ENCODE measurements around the gene LPO.

Gene LPO

DNA sequence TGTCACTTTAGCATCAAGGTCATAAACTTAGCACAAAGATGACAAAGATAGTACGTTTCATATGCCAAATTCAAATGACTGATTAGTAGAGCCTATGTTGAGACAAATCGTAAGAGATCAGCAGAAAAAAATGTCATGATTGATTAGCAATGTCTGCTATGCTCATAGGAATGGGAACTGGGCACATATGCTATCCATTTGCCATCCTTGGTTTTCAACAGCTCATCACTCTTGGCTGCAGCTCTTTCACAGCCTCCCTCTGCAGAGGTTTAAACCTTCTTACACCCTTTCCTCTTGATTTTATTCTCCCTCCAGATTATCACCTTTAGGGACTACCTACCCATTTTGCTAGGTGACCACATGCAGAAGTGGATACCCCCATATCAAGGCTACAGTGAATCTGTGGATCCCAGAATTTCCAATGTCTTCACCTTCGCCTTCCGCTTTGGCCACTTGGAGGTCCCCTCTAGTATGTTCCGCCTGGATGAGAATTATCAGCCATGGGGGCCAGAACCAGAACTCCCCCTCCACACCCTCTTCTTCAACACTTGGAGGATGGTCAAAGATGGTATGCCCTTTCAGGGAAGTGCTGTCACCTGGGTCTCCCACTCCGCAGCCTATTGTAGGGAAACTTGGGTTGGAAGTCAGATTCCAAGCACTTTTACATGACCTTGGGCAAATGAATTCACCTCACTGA is 26.2 kb downstream of the LPO start:
- TF ChIP-seq REST (IDR thresholded peaks at IDR 0.05; ENCODE audit: insufficient read depth in 1 of 2, low read depth in 2 of 2, low read length in 2 of 2) (no peak), TAF1 (IDR thresholded peaks at IDR 0.05; ENCODE audit: borderline replicate concordance, insufficient read depth, low read length) (no peak), FOXP2 (optimal IDR thresholded peaks at IDR 0.05; ENCODE audit: borderline replicate concordance, extremely low read depth, extremely low read length, insufficient read depth) (no peak), POLR2AphosphoS5 (IDR thresholded peaks at IDR 0.05; ENCODE audit: low read depth, low read length) (no peak), SIN3A (IDR thresholded peaks at IDR 0.05; ENCODE audit: borderline replicate concordance, insufficient read depth, low read length) (no peak)

DNA sequence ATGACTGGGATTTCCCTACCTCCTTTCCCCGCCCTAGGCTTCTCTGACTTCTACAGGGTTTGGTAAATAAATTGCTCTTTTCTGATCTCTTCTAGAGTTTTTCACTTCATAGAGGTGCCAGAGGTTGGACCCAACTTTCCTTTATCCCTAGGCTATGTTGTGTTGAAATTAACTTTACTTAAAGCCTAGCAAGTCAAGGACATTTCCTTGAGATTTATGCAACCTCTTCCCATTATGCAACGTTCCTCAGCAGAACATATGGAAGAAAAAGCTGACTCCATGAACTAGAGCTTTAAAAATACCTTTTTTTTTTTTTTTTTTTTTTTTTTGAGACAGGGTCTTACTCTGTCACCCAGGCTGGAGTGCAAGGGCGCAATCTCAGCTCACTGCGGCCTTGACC is 26.9 kb downstream of the LPO start:
- TF ChIP-seq SIN3A (IDR thresholded peaks at IDR 0.05; ENCODE audit: borderline replicate concordance, insufficient read depth, low read length) (no peak), TAF1 (IDR thresholded peaks at IDR 0.05; ENCODE audit: borderline replicate concordance, insufficient read depth, low read length) (no peak), FOXP2 (optimal IDR thresholded peaks at IDR 0.05; ENCODE audit: borderline replicate concordance, extremely low read depth, extremely low read length, insufficient read depth) (no peak), POLR2AphosphoS5 (IDR thresholded peaks at IDR 0.05; ENCODE audit: low read depth, low read length) (no peak)

GRCh38 chr17:58265902-58266875 is 27.8 kb downstream of the LPO start:
- TF ChIP-seq REST (IDR thresholded peaks at IDR 0.05; ENCODE audit: insufficient read depth in 1 of 2, low read depth in 2 of 2, low read length in 2 of 2), result no peak
- TF ChIP-seq POLR2AphosphoS5 (IDR thresholded peaks at IDR 0.05; ENCODE audit: low read depth, low read length), result no peak
- no peak for TF ChIP-seq SIN3A (IDR thresholded peaks at IDR 0.05; ENCODE audit: borderline replicate concordance, insufficient read depth, low read length)
- no peak for TF ChIP-seq TAF1 (IDR thresholded peaks at IDR 0.05; ENCODE audit: borderline replicate concordance, insufficient read depth, low read length)
- no peak for TF ChIP-seq FOXP2 (optimal IDR thresholded peaks at IDR 0.05; ENCODE audit: borderline replicate concordance, extremely low read depth, extremely low read length, insufficient read depth)

DNA sequence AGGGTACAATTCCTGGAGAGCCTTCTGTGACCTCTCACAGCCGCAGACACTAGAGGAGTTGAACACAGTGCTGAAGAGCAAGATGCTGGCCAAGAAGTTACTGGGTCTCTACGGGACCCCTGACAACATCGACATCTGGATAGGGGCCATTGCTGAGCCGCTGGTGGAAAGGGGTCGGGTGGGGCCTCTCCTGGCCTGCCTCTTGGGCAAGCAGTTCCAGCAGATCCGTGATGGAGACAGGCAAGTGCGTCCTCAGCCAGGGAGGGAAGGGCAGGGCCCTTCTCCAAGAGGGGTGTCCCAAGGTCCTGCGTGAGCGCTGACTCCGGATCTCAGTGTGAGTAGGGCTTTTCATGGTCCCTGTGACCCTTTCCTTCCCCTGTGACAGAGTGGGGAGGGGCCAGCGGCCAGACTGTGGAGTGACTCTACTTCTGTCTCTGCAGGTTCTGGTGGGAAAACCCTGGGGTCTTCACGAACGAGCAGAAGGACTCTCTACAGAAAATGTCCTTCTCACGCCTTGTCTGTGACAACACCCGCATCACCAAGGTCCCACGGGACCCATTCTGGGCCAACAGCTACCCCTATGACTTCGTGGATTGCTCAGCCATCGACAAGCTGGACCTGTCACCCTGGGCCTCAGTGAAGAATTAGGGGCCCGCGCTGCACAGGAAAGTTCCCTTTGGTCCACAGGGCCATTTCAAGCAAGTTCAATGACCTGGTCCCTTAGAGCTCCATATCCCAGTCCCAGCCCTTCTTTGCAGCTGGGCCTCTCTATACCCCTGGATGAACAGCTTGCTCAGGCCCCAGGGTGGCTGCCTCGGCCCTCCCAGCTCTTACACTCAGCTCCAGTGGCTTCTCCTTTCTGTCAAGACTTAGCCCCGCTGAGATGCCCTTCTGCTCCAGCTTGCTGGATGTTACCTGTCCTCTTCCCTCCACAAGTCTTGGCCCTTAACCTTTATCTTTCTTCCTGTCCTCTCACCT is 29.3 kb downstream of the LPO start:
- TF ChIP-seq POLR2AphosphoS5 (IDR thresholded peaks at IDR 0.05; ENCODE audit: low read depth, low read length) (no peak), REST (IDR thresholded peaks at IDR 0.05; ENCODE audit: insufficient read depth in 1 of 2, low read depth in 2 of 2, low read length in 2 of 2) (no peak), FOXP2 (optimal IDR thresholded peaks at IDR 0.05; ENCODE audit: borderline replicate concordance, extremely low read depth, extremely low read length, insufficient read depth) (no peak), SIN3A (IDR thresholded peaks at IDR 0.05; ENCODE audit: borderline replicate concordance, insufficient read depth, low read length) (no peak), TAF1 (IDR thresholded peaks at IDR 0.05; ENCODE audit: borderline replicate concordance, insufficient read depth, low read length) (no peak)

All from PFSK-1 (cell line).